ENCODE results near the gene PAOX.
A peak's percentile ranks its signal among the peaks of the same experiment; 100 is the strongest.

Gene PAOX

GRCh38 chr10:133377818-133378250 lies 1.2 kb upstream of the PAOX start:
- no peak for DNase-seq (ENCODE audit: low spot score)
- in situ Hi-C loops (cut with MboI; ENCODE audit: low sequenced_read_pairs, unreplicated experiment) = no loop called here
- no peak for TF ChIP-seq CTCF (IDR thresholded peaks at IDR 0.05; ENCODE audit: borderline replicate concordance, control extremely low read depth, extremely low read depth, insufficient read depth, missing control alignments)

- in situ Hi-C loops (cut with MboI; ENCODE audit: low sequenced_read_pairs, unreplicated experiment) = no loop called here
- TF ChIP-seq CTCF (IDR thresholded peaks at IDR 0.05; ENCODE audit: borderline replicate concordance, control extremely low read depth, extremely low read depth, insufficient read depth, missing control alignments) = no peak
- peak; percentile 77 for DNase-seq (ENCODE audit: low spot score)
These were observed 588 bp upstream of the PAOX start for GRCh38 chr10:133378251-133379096.

GRCh38 chr10:133379801-133380666 lies 972 bp downstream of the PAOX start:
- TF ChIP-seq CTCF (IDR thresholded peaks at IDR 0.05; ENCODE audit: borderline replicate concordance, control extremely low read depth, extremely low read depth, insufficient read depth, missing control alignments) = no peak
- no peak for DNase-seq (ENCODE audit: low spot score)
- in situ Hi-C loops (cut with MboI; ENCODE audit: low sequenced_read_pairs, unreplicated experiment) = no loop called here

GRCh38 chr10:133381036-133381435 lies 2.0 kb downstream of the PAOX start:
- TF ChIP-seq CTCF (IDR thresholded peaks at IDR 0.05; ENCODE audit: borderline replicate concordance, control extremely low read depth, extremely low read depth, insufficient read depth, missing control alignments) = no peak
- DNase-seq (ENCODE audit: low spot score) = no peak
- in situ Hi-C loops (cut with MboI; ENCODE audit: low sequenced_read_pairs, unreplicated experiment) = no loop called here

GRCh38 chr10:133383551-133383950 lies 4.5 kb downstream of the PAOX start:
- no peak for DNase-seq (ENCODE audit: low spot score)
- in situ Hi-C loops (cut with MboI; ENCODE audit: low sequenced_read_pairs, unreplicated experiment) = no loop called here
- no peak for TF ChIP-seq CTCF (IDR thresholded peaks at IDR 0.05; ENCODE audit: borderline replicate concordance, control extremely low read depth, extremely low read depth, insufficient read depth, missing control alignments)

GRCh38 chr10:133384071-133384470 lies 5.0 kb downstream of the PAOX start:
- no peak for DNase-seq (ENCODE audit: low spot score)
- TF ChIP-seq CTCF (IDR thresholded peaks at IDR 0.05; ENCODE audit: borderline replicate concordance, control extremely low read depth, extremely low read depth, insufficient read depth, missing control alignments) = no peak
- in situ Hi-C loops (cut with MboI; ENCODE audit: low sequenced_read_pairs, unreplicated experiment) = no loop called here

Data from GM13976 (cell line).